Measurements from ENCODE around the gene SNTG2.
"Not testable (repeated sequence)": the region's sequence is repeated elsewhere in the genome, so short reads cannot be mapped to it uniquely, and the experiment has no call there.

Gene SNTG2

DNA sequence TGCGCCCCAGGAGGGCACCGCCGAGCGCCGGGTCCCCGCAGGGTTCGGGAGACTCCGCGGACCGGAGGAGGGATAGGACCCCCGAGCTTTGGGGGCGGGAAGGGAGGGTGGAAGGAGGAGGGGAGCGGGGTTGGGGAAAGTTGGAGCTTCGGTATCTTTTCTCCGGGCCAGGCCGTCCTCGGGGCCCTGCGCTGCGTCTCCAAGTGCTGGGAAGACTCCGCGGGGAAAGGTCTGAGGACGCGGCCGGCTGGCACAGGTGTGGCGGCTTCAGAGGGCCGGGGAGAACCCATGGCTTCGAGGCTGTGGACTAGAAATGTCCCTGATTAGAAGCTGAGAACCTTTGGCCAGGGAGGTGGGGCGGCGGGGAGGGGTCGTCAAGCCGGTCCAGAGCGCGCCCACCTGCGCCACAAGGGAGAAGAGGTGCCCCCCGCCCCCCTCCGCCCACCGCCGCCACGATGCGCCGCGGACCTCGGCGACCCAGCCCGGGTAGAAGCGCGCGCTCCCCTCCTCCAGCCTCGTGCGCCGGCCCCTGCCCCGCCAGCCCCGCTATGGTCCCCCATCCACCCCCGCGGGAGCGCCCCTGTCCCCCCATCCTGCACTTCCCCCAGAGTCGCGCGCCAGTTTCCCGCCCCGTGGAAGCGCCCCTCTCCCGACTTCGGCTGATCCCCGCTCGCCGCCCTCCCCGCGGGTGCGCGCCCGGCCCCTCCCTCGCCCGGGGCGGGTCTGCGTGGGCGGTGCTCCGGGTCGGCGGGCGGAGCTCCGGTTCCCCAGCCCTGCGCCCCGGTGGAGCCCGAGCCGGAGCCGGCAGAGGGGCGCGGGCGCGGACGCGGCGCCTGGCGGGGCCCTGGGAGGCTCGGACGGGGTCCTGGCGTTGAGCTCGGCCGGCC lies at the start of gene SNTG2:
Gene SNTG2 (plus strand): TSS at position 770 of the 887 bp plus-strand sequence. CDS start 148 bp downstream, outside the sequence.
- peak; percentile 28 for DNase-seq

DNA sequence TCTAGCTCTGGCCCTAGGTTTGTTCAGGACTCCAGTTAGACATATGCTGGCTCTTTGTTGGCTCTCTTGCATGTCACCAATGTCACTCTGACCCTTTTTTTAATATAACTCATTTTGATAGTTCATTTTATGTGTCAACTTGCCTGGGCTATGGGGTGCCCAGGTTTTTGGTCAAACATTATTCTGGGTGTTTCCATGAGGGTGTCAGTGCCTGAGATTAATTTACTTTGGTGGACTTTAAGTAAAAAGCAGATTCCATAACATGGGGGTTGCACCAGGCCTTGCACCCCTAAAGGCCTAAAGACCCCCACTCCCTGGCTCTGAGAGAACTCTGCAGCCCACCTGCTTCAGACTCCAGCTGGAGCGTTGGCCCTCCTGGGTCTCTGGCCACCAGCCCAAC lies 48.1 kb upstream of the SNTG2 start:
- no peak for DNase-seq

- DNase-seq: peak; percentile 3
Measured at GRCh38 chr2:903223-903900, 47.3 kb upstream of the SNTG2 start.

DNA sequence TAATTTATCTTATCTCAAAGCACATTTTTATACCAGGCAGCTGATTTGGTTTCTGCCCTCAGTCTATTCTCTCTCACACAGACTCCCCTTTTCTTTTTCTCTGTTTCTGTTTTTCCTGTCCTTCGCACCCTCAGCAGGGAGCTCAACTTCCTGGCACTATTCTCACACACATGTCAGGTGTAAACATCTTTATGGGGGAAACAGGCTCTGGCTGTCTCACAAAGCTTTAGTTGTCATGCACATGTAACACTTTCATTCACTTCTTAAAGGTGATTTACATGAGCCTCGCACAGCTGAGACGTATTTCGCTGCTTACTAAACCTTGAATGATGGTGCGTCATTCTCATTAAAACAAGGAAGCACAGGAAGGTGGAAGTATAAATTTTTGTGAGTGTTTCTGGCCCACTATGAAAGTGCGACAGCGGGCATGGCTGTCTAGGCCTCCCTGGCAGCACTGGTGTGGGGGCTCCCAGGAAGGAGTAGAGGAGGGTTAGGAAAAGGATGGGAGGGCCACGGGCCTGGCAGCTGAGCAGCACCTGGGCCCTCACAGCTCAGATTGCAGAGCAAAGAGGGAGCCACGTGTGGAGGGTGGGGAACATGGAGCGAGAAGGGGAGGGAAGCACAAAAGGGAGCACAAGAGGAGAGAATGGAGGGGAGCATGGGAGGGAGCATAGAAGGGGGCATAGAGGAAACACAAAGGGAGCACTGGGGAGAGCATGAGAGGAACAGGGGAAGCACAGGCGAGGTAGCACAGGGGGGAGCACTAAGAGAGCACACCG lies 46.2 kb upstream of the SNTG2 start:
- DNase-seq: no peak

DNA sequence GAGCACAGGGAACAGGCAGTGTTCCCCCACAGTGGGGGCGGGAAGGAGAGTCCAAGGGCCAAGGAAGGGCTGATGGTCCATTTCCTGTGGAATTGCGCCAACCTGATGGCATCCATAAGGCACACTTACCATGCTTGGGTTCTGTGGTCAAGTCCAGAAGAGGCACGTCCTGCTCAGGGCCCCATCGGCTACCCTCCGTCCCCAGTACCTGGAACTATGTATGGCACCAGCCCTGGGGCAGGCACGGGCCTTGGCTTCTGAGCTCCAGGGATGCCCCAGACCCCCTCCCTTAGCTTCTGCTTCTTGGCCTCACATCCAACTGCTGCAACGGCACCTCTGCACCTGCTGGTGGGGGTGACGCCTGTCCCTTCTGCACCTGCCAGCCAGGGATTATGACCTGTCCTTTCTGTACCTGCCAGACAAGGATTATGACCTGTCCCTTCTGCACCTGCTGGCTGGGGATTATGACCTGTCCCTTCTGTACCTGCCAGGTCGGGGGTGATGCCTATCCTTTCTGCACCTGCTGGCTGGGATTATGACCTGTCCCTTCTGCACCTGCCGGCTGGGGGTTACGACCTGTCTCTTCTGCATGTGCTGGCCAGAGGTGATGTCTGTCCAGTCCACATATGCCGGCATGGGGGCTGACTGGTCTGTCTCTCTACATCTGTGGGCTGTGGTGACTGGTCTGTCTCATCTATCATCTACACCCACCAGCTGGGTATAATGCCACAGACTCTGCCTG lies 45.4 kb upstream of the SNTG2 start:
- DNase-seq: no peak

DNA sequence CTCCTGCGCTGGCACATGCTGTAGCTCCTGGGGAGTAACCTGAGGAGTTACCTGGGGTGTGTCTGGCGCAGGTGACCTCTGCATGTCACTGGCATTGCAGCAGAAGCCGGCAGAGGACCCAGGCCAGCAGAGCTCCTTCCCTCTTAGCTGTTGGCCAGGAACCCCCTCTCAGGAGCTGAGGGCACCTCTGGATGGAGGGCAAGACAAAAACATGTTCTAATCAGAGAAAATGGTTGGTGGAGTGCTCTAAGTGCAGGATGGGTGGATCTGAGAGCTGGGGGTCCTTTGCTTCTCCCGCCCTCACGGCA lies 44.9 kb upstream of the SNTG2 start:
- no peak for DNase-seq

GRCh38 chr2:907706-908105 lies 42.9 kb upstream of the SNTG2 start:
- DNase-seq: no peak

DNA sequence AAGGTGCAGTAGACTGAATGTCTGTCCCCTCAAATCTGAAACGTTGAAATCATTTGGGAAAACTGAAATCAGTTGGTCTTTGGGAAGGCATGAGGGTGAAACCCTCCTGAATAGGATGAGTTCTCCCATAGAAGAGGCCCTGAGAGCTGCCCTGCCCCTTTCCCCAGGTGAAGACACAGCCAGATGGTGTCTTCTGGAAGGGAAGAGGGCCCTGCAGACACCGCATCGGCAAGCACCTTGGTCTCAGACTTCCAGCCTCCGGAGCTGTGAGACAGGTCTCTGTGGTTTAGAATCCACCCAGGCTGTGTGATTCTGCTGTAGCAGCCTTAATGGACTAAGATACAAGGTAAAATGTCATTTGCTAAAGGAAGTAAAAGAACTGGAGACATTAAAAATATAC lies 42.1 kb upstream of the SNTG2 start:
- no peak for DNase-seq

DNA sequence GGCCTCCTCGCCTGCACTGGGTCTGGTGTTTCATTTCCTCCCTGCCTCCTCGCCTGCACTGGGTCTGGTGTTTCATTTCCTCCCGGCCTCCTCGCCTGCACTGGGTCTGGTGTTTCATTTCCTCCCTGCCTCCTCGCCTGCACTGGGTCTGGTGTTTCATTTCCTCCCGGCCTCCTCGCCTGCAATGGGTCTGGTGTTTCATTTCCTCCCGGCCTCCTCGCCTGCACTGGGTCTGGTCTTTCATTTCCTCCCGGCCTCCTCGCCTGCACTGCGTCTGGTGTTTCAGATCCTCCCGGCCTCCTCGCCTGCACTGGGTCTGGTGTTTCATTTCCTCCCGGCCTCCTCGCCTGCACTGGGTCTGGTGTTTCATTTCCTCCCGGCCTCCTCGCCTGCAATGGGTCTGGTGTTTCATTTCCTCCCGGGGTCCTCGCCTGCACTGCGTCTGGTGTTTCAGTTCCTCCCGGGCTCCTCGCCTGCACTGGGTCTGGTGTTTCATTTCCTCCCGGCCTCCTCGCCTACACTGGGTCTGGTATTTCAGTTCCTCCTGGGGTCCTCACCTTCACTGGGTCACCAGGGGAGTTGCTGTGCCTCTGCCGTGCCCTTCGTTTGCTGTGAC lies 40.8 kb upstream of the SNTG2 start:
- not testable (repeated sequence) for DNase-seq

- no peak for DNase-seq
Measured at GRCh38 chr2:910698-911097, 40.0 kb upstream of the SNTG2 start.

DNA sequence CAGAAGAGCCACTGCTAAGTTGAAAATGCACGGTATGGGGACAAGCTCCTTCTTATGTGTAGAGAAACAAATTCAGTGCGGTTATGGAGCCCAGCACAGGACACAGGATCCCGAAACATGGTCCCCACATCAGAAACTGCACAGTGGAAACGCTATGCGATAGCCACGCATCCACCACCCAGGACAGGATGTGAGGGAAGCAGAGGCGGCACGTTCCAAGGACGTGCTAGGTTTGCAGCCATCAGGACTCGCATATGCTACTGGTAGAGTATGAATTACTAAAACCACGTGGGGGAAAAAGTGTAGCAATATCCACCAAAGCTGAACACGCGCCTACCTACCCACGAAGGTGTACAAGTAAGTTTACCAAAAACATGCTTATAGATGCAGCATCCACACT lies 34.7 kb upstream of the SNTG2 start:
- DNase-seq: no peak

- DNase-seq: no peak
Measured at GRCh38 chr2:916935-917334, 33.7 kb upstream of the SNTG2 start.

- no peak for DNase-seq
Measured at GRCh38 chr2:919672-920071, 31.0 kb upstream of the SNTG2 start.

GRCh38 chr2:920573-920972 lies 30.1 kb upstream of the SNTG2 start:
- DNase-seq: no peak

GRCh38 chr2:920999-921398 lies 29.6 kb upstream of the SNTG2 start:
- no peak for DNase-seq

- DNase-seq: no peak
Measured at GRCh38 chr2:922185-922584, 28.5 kb upstream of the SNTG2 start.

- no peak for DNase-seq
Measured at GRCh38 chr2:923832-924601, 26.6 kb upstream of the SNTG2 start.

- DNase-seq: no peak
Measured at GRCh38 chr2:924701-925100, 25.9 kb upstream of the SNTG2 start.

- DNase-seq: no peak
Measured at GRCh38 chr2:925309-925708, 25.3 kb upstream of the SNTG2 start.

DNA sequence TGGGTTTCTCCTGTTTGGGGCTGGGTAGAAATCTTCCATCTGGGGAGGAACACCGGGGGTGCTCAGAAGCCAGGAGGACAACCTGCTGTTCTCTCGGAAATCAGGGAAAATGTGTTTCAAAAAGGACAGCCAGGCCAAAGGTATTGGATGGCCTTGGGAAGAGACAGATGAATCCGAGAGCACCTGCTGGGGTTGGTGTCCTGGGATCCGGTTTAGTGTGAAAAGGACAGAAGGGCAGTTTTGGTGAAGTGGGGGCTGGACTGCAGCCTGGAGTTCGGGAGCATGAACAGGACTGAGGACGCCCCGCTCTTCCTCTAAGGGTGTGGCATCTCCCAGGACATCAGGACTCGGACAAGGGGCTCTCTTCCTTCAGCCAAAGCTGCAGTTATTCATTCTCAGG lies 24.9 kb upstream of the SNTG2 start:
- no peak for DNase-seq

DNA sequence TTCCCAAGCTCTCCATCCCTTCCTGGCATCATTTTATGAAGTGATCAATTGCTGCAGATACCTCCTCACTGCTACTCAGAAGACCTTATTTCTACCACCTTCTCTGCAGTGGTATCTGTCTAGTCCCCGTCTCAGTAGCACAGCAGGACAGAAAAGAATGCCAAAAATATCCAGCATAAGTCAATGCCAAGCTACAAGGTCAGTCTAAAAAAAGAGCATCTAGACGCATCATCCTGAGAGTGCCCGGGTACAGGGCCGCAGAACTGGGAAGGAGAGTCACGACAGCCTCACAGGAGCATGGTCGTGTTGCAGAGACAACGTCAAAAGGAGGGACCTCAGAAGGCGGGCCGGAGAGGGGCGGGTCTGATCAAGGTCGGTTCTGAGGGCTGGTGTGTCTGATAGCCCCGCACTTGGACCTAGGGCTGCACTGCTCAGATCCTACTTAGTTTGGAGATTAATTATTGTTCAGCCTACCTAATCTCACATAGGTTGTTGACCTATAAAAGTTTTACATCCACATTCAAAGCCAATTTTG lies 24.3 kb upstream of the SNTG2 start:
- DNase-seq: no peak

DNA sequence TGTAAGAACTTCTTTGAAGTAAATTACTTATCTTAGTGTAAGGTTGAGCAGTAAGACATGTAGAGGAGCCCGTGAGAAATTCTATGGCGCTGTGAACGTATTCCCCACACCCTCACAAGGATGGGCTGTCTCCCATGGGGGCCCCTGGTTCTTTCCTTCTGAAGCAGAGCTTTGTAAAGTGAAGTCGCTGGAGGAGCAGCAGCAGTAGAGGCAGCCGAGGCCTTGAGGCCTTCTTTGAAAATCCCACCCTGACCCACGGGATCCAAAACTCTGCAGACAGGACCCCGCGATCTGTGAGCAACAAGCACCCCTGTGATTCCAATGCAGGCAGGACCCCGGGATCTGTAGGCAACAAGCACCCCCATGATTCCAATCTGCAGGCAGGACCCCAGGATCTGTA lies 23.8 kb upstream of the SNTG2 start:
- DNase-seq: no peak

All from NCI-H1105 treated with DMSO at 0.1 percent for 48 hours (cell line).